ENCODE results near the gene THAP5.

The THAP5 gene, protein sequence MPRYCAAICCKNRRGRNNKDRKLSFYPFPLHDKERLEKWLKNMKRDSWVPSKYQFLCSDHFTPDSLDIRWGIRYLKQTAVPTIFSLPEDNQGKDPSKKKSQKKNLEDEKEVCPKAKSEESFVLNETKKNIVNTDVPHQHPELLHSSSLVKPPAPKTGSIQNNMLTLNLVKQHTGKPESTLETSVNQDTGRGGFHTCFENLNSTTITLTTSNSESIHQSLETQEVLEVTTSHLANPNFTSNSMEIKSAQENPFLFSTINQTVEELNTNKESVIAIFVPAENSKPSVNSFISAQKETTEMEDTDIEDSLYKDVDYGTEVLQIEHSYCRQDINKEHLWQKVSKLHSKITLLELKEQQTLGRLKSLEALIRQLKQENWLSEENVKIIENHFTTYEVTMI

DNA sequence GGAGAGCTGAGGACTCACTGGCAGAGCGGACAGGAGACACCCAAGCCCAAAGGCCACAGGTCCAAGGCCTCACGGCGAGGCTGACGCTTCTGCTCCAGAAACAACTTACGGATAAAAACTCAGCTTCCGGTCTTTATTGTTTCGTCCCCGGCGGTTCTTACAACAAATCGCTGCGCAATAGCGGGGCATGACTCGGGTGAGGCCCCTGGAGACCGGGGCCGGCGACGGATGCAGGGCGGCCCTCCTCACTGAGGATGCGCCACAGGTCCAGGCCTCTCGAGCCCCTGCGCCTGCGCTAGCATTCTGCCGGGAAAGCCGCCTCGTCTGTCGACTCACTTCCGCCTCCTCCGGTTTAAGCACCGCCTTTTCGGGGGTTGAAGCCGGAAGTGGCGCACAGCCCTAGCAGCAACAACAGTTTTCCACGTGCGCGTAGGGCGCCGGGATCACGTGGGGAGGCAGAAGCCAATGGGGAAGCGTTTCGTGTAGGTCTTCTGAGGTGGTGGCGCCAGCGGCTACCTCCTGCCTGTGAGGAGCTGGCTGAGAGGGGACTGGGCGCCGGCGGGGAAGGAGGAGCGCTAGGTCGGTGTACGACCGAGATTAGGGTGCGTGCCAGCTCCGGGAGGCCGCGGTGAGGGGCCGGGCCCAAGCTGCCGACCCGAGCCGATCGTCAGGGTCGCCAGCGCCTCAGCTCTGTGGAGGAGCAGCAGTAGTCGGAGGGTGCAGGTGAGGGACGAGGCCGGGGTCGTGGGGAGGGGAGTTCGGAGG lies at the start of gene THAP5, which contains the start of gene DNAJB9:
Gene THAP5, minus strand, starts transcription at position 326 of the 765 bp plus-strand sequence. Its CDS starts 137 bp downstream, at position 189.
Gene DNAJB9, plus strand, starts transcription at position 494 of the 765 bp plus-strand sequence. CDS start 1,853 bp downstream, outside the sequence.
- H3K4me1 ChIP-seq, result peaks cover 3% of the 10 kb centered on the region
- peak within 1 kb of the TSS; percentile 97 for H3K4me3 ChIP-seq (ENCODE audit: low read depth, low read length)
- H3K9me3 ChIP-seq (ENCODE audit: control insufficient read depth, low read length), result no peaks in the 10 kb centered on the region
- H2AFZ ChIP-seq, result peak within 1 kb of the TSS; percentile 56
- H3K27me3 ChIP-seq (ENCODE audit: control insufficient read depth, insufficient read depth, low read length), result no peaks in the 10 kb centered on the region
- TF ChIP-seq, protein P1, sequence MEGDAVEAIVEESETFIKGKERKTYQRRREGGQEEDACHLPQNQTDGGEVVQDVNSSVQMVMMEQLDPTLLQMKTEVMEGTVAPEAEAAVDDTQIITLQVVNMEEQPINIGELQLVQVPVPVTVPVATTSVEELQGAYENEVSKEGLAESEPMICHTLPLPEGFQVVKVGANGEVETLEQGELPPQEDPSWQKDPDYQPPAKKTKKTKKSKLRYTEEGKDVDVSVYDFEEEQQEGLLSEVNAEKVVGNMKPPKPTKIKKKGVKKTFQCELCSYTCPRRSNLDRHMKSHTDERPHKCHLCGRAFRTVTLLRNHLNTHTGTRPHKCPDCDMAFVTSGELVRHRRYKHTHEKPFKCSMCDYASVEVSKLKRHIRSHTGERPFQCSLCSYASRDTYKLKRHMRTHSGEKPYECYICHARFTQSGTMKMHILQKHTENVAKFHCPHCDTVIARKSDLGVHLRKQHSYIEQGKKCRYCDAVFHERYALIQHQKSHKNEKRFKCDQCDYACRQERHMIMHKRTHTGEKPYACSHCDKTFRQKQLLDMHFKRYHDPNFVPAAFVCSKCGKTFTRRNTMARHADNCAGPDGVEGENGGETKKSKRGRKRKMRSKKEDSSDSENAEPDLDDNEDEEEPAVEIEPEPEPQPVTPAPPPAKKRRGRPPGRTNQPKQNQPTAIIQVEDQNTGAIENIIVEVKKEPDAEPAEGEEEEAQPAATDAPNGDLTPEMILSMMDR (IDR thresholded peaks at IDR 0.05), result no peak
- H3K27ac ChIP-seq, result peak within 1 kb of the TSS; percentile 81
- no peaks in the 10 kb centered on the region for H3K36me3 ChIP-seq (ENCODE audit: control insufficient read depth, insufficient read depth, low read length)
- peaks cover 25% of the 10 kb centered on the region for H3K79me2 ChIP-seq
- peak within 1 kb of the TSS; percentile 64 for H3K9ac ChIP-seq
- peak within 1 kb of the TSS; percentile 95 for H3K4me2 ChIP-seq (ENCODE audit: low read length)

DNA sequence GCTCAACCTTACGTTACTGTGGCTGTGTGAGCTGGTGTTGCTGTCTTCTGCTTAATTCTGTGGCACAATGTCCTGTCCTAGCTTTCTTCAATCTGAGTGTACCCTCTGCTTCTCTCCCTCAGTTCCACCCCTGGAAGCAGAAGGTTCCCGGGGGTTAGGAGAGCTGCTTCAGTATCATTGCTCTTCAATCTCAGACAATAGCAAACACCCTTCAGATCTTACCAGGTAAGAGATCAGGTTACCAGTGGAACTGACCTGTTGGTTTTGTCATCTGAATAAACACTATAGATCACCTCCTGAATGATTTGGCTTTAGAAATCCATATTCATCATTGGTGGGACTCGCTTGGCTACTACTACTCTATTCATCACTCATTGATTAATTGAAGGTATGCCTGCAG lies 48.5 kb upstream of the THAP5 start:
- no peak overlapping the region for H3K27ac ChIP-seq
- H2AFZ ChIP-seq, result no peak overlapping the region
- no peak overlapping the region for H3K4me2 ChIP-seq (ENCODE audit: low read length)
- H3K27me3 ChIP-seq (ENCODE audit: control insufficient read depth, insufficient read depth, low read length), result no peaks in the 10 kb centered on the region
- no peaks in the 10 kb centered on the region for H3K4me1 ChIP-seq
- H3K9ac ChIP-seq, result no peak overlapping the region
- H3K9me3 ChIP-seq (ENCODE audit: control insufficient read depth, low read length), result no peaks in the 10 kb centered on the region
- no peaks in the 10 kb centered on the region for H3K36me3 ChIP-seq (ENCODE audit: control insufficient read depth, insufficient read depth, low read length)
- H3K79me2 ChIP-seq, result no peaks in the 10 kb centered on the region
- no peak overlapping the region for H3K4me3 ChIP-seq (ENCODE audit: low read depth, low read length)
- TF ChIP-seq, protein P1 (IDR thresholded peaks at IDR 0.05), result no peak

DNA sequence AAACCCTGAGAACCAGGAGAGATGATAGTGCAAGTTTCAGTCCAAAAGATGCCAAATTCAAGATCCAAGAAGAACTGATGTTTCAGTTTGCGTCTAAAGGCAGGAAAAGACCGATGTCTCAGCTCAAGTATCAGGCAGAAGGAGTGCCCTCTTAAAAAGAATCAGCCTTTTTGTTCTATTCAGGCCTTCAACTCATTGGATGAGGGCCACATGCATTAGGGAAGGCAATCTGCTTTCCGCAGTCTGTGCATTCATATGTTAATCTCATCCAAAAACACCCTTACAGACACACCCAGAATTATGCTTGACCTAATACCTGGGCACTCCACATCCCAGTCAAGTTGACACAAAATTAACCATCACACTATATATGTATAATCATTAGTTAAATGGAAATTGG lies 45.4 kb upstream of the THAP5 start:
- no peak overlapping the region for H3K27ac ChIP-seq
- TF ChIP-seq, protein P1 (IDR thresholded peaks at IDR 0.05), result no peak
- H2AFZ ChIP-seq, result no peak overlapping the region
- no peaks in the 10 kb centered on the region for H3K4me1 ChIP-seq
- no peaks in the 10 kb centered on the region for H3K27me3 ChIP-seq (ENCODE audit: control insufficient read depth, insufficient read depth, low read length)
- no peaks in the 10 kb centered on the region for H3K36me3 ChIP-seq (ENCODE audit: control insufficient read depth, insufficient read depth, low read length)
- no peaks in the 10 kb centered on the region for H3K9me3 ChIP-seq (ENCODE audit: control insufficient read depth, low read length)
- H3K79me2 ChIP-seq, result no peaks in the 10 kb centered on the region
- H3K4me3 ChIP-seq (ENCODE audit: low read depth, low read length), result no peak overlapping the region
- no peak overlapping the region for H3K4me2 ChIP-seq (ENCODE audit: low read length)
- no peak overlapping the region for H3K9ac ChIP-seq

DNA sequence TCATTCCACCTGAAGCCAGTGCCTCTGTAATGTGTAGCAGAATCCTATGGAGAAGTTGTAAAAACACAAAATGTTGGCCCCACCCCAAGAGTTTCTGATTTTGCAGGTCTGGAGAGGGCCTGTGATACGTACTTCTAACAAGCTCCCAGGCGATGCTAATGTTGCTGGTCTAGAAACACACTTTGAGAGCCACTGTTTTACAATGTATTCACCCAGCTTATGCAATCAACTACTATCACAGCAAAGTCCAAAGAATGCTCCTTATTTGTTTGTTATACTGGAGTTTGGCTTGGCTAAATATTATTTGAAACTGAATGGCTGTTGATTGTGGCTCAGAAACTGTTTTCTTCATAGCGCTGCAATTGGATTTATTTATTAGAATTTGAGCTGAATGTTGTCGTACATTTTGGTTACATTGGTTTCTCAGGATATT lies 44.5 kb upstream of the THAP5 start:
- no peak overlapping the region for H3K4me3 ChIP-seq (ENCODE audit: low read depth, low read length)

More for the DNA sequence above, 44.5 kb upstream of the THAP5 start:
- no peaks in the 10 kb centered on the region for H3K4me1 ChIP-seq
- TF ChIP-seq, protein P1 (IDR thresholded peaks at IDR 0.05), result no peak
- H3K9ac ChIP-seq, result no peak overlapping the region
- H3K79me2 ChIP-seq, result no peaks in the 10 kb centered on the region
- no peaks in the 10 kb centered on the region for H3K9me3 ChIP-seq (ENCODE audit: control insufficient read depth, low read length)
- no peak overlapping the region for H3K27ac ChIP-seq
- H3K36me3 ChIP-seq (ENCODE audit: control insufficient read depth, insufficient read depth, low read length), result no peaks in the 10 kb centered on the region
- H3K27me3 ChIP-seq (ENCODE audit: control insufficient read depth, insufficient read depth, low read length), result no peaks in the 10 kb centered on the region
- peak overlapping the region; percentile 36 for H2AFZ ChIP-seq
- H3K4me2 ChIP-seq (ENCODE audit: low read length), result no peak overlapping the region

Data from parathyroid adenoma (tissue), 2 donors.